HCT116 (cell line): ENCODE measurements around the gene KTN1. TPM values are rescaled to one million over a fixed set of nuclear protein-coding genes. Genes with fewer than 3 reads are reported as not detected.

ENCODE experiments used
- ATAC-seq: fragments of 200-7000 bp; cut with Tn5 transposase; 2 replicates; pipeline ENCODE4 v1.9.1; 2020; ENCODE audit warnings: mild to moderate bottlenecking, moderate library complexity
- BruUV-seq: library from RNA; stranded (reverse); fragments of 400-500 nt; replicated peaks from 2 replicates; lab custom pipeline; 2021; lab: Mats Ljungman, UMichigan
- CTCF ChIA-PET: fragments of 300-600 bp; sonication (Branson Sonifier 250); formaldehyde crosslinking; loops from one replicate; lab custom pipeline; 2021; ENCODE audit warnings: antibody characterized with exemption; lab: Charles Lee
- POLR2A ChIA-PET: fragments of 300-600, 350-600 bp; sonication (Branson Sonifier 250); formaldehyde crosslinking; loops from one replicate; lab custom pipeline; 2021; ENCODE audit warnings: antibody characterized with exemption; lab: Charles Lee
- RAD21 ChIA-PET, 2 experiments: fragments of 300-600 bp; sonication (Branson Sonifier 250); formaldehyde crosslinking; loops; one replicate each; lab custom pipeline; 2023; ENCODE audit warnings: low total read pairs in 2 of 2; ENCODE audit not compliant: uncharacterized antibody in 2 of 2, unreplicated experiment in 2 of 2, low non-redundant PET in 1 of 2; lab: Charles Lee
- DNase-seq: peaks from one replicate; pipeline ENCODE4 v3.0.0-alpha.2; 2010; ENCODE audit warnings: low read depth, low spot score
- H2AFZ ChIP-seq: fragments of 200-600 bp; shearing (Covaris generic), sonication (generic); 2 replicates; pipeline ENCODE4 v1.6.1; 2017; ENCODE audit warnings: low read depth, mixed run types, mixed read lengths, antibody characterized with exemption, low read length; ENCODE audit not compliant: poor library complexity, severe bottlenecking
- H3K27ac ChIP-seq: 2 replicates; pipeline ENCODE4 v1.5.1; 2012; ENCODE audit warnings: low read depth, low read length
- H3K27me3 ChIP-seq: fragments of 200-600 bp; sonication (generic); 2 replicates; pipeline ENCODE4 v1.6.1; 2016; ENCODE audit warnings: mixed run types, low read length, mixed read lengths; ENCODE audit not compliant: insufficient read depth
- H3K36me3 ChIP-seq, 2 experiments: fragments of 200-500 bp in 1 of 2; fragments of 200-600 bp in 1 of 2; sonication (Bioruptor generic) in 1 of 2; sonication (generic) in 1 of 2; 2 replicates each; pipeline versions ENCODE4 v1.5.1 to v1.6.1; 2014 to 2016; ENCODE audit warnings: low read length in 2 of 2, inconsistent platforms in 1 of 2, mixed read lengths in 1 of 2, mixed run types in 1 of 2; ENCODE audit not compliant: insufficient read depth in 2 of 2, control insufficient read depth in 1 of 2
- H3K4me1 ChIP-seq, 2 experiments: fragments of 200-600 bp in 1 of 2; sonication (generic) in 1 of 2; 2 replicates each; pipeline versions ENCODE4 v1.5.1 to v1.6.1; 2012 to 2017; ENCODE audit warnings: low read length in 2 of 2, inconsistent platforms in 1 of 2, mild to moderate bottlenecking in 1 of 2, mixed read lengths in 1 of 2, mixed run types in 1 of 2, moderate library complexity in 1 of 2; ENCODE audit not compliant: insufficient read depth in 2 of 2, control insufficient read depth in 1 of 2
- H3K4me2 ChIP-seq: fragments of 200-600 bp; sonication (generic); 2 replicates; pipeline ENCODE4 v1.6.1; 2017; ENCODE audit warnings: mixed run types, low read length, mixed read lengths
- H3K4me3 ChIP-seq, 2 experiments: fragments of 200-600 bp in 1 of 2; sonication (generic) in 1 of 2; replicated peaks in 1 of 2; 2 replicates each; pipeline ENCODE4 v1.5.1; 2011 to 2016; ENCODE audit warnings: low read length in 2 of 2, control low read depth in 1 of 2, low read depth in 1 of 2, mild to moderate bottlenecking in 1 of 2, mixed read lengths in 1 of 2, mixed run types in 1 of 2
- H3K79me2 ChIP-seq: fragments of 200-600 bp; sonication (generic); 2 replicates; pipeline ENCODE4 v1.6.1; 2017; ENCODE audit warnings: mild to moderate bottlenecking, mixed run types, low read length, moderate library complexity, mixed read lengths; ENCODE audit not compliant: insufficient read depth
- H3K9ac ChIP-seq: fragments of 200-600 bp; sonication (generic); 2 replicates; pipeline ENCODE4 v1.6.1; 2016; ENCODE audit warnings: low read length, mixed read lengths
- H3K9me2 ChIP-seq: fragments of 200-600 bp; sonication (generic), shearing (Covaris generic); 2 replicates; pipeline ENCODE4 v1.6.1; 2017; ENCODE audit warnings: mixed run types, mild to moderate bottlenecking, moderate library complexity; ENCODE audit not compliant: insufficient read depth
- H3K9me3 ChIP-seq, 2 experiments: fragments of 200-500 bp in 1 of 2; fragments of 200-600 bp in 1 of 2; sonication (Bioruptor generic) in 1 of 2; sonication (generic) in 1 of 2; 2 replicates each; pipeline ENCODE4 v1.6.1; 2014 to 2017; ENCODE audit warnings: low read length in 2 of 2, mixed read lengths in 2 of 2, inconsistent platforms in 1 of 2, low read depth in 1 of 2, mild to moderate bottlenecking in 1 of 2, mixed run types in 1 of 2, moderate library complexity in 1 of 2; ENCODE audit not compliant: control insufficient read depth in 1 of 2, insufficient read depth in 1 of 2
- H4K20me1 ChIP-seq: fragments of 200-600 bp; sonication (generic), shearing (Covaris generic); 2 replicates; pipeline ENCODE4 v1.6.1; 2017; ENCODE audit warnings: mixed run types, mild to moderate bottlenecking, moderate library complexity; ENCODE audit not compliant: insufficient read depth
- ATF3 ChIP-seq: IDR thresholded peaks from 2 replicates; pipeline ENCODE4 v1.6.1; 2012
- CBX3 ChIP-seq: IDR thresholded peaks from 2 replicates; pipeline ENCODE4 v1.6.1; 2012; ENCODE audit warnings: low read depth
- EGR1 ChIP-seq: IDR thresholded peaks from 2 replicates; pipeline ENCODE4 v1.6.1; 2012; ENCODE audit warnings: low read depth
- ELF1 ChIP-seq: IDR thresholded peaks from 2 replicates; pipeline ENCODE4 v1.6.1; 2012; ENCODE audit warnings: low read depth, borderline replicate concordance
- EZH2 ChIP-seq: fragments of 200-600 bp; sonication (generic); IDR thresholded peaks from 2 replicates; pipeline ENCODE4 v1.6.1; 2017; ENCODE audit warnings: antibody characterized with exemption, mixed run types
- FOSL1 ChIP-seq: IDR thresholded peaks from 2 replicates; pipeline ENCODE4 v1.6.1; 2012; ENCODE audit warnings: low read depth
- POLR2A ChIP-seq: IDR thresholded peaks from 2 replicates; pipeline ENCODE4 v1.7.0; 2011; ENCODE audit warnings: borderline replicate concordance; ENCODE audit not compliant: insufficient read depth, insufficient read length; ENCODE audit errors: extremely low read depth
- POLR2AphosphoS5 ChIP-seq: IDR thresholded peaks from 2 replicates; pipeline ENCODE4 v1.6.1; 2011; ENCODE audit warnings: mild to moderate bottlenecking, low read depth, low read length, moderate library complexity
- RAD21 ChIP-seq: IDR thresholded peaks from 2 replicates; pipeline ENCODE4 v1.6.1; 2012; ENCODE audit warnings: low read depth, mild to moderate bottlenecking
- SP1 ChIP-seq: IDR thresholded peaks from 2 replicates; pipeline ENCODE4 v1.6.1; 2012; ENCODE audit warnings: low read depth
- SRF ChIP-seq: IDR thresholded peaks from 2 replicates; pipeline ENCODE4 v1.6.1; 2012; ENCODE audit warnings: low read depth
- TCF7L2 ChIP-seq: IDR thresholded peaks from 2 replicates; pipeline ENCODE4 v1.7.0; 2011; ENCODE audit warnings: borderline replicate concordance, inconsistent platforms; ENCODE audit not compliant: insufficient read depth, insufficient read length; ENCODE audit errors: extremely low read depth
- YY1 ChIP-seq: IDR thresholded peaks from 2 replicates; pipeline ENCODE4 v1.6.1; 2011; ENCODE audit warnings: low read length, low read depth, moderate library complexity, mild to moderate bottlenecking; ENCODE audit not compliant: insufficient replicate concordance; ENCODE audit errors: extremely low read depth
- intact Hi-C: fragments of 100-400 bp; cut with micrococcal nuclease; formaldehyde crosslinking; loops from 2 replicates; pipeline ENCODE4 v1.10.0; 2022
- total RNA-seq: library from RNA; stranded (reverse); gene quantifications from one replicate; pipeline ENCODE4 v1.2.1, GENCODE V29; 2021; ENCODE audit not compliant: unreplicated experiment
- TF ChIP-seq, protein P1 (sequence below): IDR thresholded peaks from 2 replicates; pipeline ENCODE4 v1.6.1; 2012; ENCODE audit warnings: low read depth

KTN1 gene
- total RNA-seq, 1 experiment from 2014 or later, result 105 TPM

GRCh38 chr14:55706893-55707292, 126.9 kb downstream of the KTN1 start:
- H3K4me2 ChIP-seq, result no peak overlapping the region
- RAD21 ChIA-PET, result interaction anchor here (0.9 to 1.0 kb wide), 2 partner anchors 767 to 776 kb away, joined by 3 read pairs; no protein-coding TSS in a partner anchor
- H3K9ac ChIP-seq, result no peak overlapping the region
- H3K4me1 ChIP-seq, result no peaks in the 10 kb centered on the region
- no TSS peak for BruUV-seq
- no peak for ATAC-seq
- H3K36me3 ChIP-seq, result no peaks in the 10 kb centered on the region
- H3K4me3 ChIP-seq, result no peak overlapping the region
- H3K27ac ChIP-seq, result no peak overlapping the region
- TF ChIP-seq TCF7L2 (no peak), POLR2AphosphoS5 (no peak), RAD21 (no peak), ELF1 (no peak), ATF3 (no peak), FOSL1 (no peak), EZH2 (no peak), SRF (no peak), SP1 (no peak), POLR2A (no peak), YY1 (no peak), CBX3 (no peak), EGR1 (no peak)
- TF ChIP-seq, protein P1, sequence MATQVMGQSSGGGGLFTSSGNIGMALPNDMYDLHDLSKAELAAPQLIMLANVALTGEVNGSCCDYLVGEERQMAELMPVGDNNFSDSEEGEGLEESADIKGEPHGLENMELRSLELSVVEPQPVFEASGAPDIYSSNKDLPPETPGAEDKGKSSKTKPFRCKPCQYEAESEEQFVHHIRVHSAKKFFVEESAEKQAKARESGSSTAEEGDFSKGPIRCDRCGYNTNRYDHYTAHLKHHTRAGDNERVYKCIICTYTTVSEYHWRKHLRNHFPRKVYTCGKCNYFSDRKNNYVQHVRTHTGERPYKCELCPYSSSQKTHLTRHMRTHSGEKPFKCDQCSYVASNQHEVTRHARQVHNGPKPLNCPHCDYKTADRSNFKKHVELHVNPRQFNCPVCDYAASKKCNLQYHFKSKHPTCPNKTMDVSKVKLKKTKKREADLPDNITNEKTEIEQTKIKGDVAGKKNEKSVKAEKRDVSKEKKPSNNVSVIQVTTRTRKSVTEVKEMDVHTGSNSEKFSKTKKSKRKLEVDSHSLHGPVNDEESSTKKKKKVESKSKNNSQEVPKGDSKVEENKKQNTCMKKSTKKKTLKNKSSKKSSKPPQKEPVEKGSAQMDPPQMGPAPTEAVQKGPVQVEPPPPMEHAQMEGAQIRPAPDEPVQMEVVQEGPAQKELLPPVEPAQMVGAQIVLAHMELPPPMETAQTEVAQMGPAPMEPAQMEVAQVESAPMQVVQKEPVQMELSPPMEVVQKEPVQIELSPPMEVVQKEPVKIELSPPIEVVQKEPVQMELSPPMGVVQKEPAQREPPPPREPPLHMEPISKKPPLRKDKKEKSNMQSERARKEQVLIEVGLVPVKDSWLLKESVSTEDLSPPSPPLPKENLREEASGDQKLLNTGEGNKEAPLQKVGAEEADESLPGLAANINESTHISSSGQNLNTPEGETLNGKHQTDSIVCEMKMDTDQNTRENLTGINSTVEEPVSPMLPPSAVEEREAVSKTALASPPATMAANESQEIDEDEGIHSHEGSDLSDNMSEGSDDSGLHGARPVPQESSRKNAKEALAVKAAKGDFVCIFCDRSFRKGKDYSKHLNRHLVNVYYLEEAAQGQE, result no peak
- no peak for DNase-seq
- no peaks in the 10 kb centered on the region for H4K20me1 ChIP-seq
- intact Hi-C loops, result loop anchor here (1.0 to 5.0 kb wide), 3 partner anchors 633 to 765 kb away; no protein-coding TSS in a partner anchor
- no peaks in the 10 kb centered on the region for H3K27me3 ChIP-seq
- no peak overlapping the region for H2AFZ ChIP-seq
- no peaks in the 10 kb centered on the region for H3K9me2 ChIP-seq
- CTCF ChIA-PET, result interaction anchor here (0.6 to 2.3 kb wide), 7 partner anchors 259 to 784 kb away, joined by 3 to 12 read pairs (median 3); no protein-coding TSS in a partner anchor
- POLR2A ChIA-PET, result no interaction called here
- no peaks in the 10 kb centered on the region for H3K9me3 ChIP-seq
- no peaks in the 10 kb centered on the region for H3K79me2 ChIP-seq
